Neural cell (in vitro differentiated cells): Measurements from ENCODE around the gene SELENOO. TPM values are rescaled to one million over a fixed set of nuclear protein-coding genes. Genes with fewer than 3 reads are reported as not detected.
A peak's percentile ranks its signal among the peaks of the same experiment; 100 is the strongest.

Source experiments
- H2AFZ ChIP-seq: fragments of 200-600, 300-800 bp; sonication (generic), shearing (Covaris generic); 2 replicates; pipeline ENCODE4 v1.6.0; 2014; ENCODE audit warnings: low read depth, mild to moderate bottlenecking, antibody characterized with exemption, low read length, moderate library complexity
- H3F3A ChIP-seq: fragments of 200-600 bp; shearing (Covaris generic); 2 replicates; pipeline ENCODE4 v1.6.1; 2016; ENCODE audit warnings: mild to moderate bottlenecking, moderate library complexity, mixed read lengths, antibody characterized with exemption, low read length; ENCODE audit not compliant: insufficient read depth, poor library complexity, severe bottlenecking
- H3K27ac ChIP-seq: fragments of 200-600, 300-800 bp; sonication (generic), shearing (Covaris generic); 2 replicates; pipeline ENCODE4 v1.5.1; 2014; ENCODE audit warnings: mild to moderate bottlenecking, low read length, moderate library complexity
- H3K27me3 ChIP-seq: fragments of 300-800, 200-600 bp; sonication (generic), shearing (Covaris generic); 2 replicates; pipeline ENCODE4 v1.6.0; 2014; ENCODE audit warnings: mild to moderate bottlenecking, low read depth, low read length, moderate library complexity; ENCODE audit not compliant: insufficient read depth
- H3K36me3 ChIP-seq: fragments of 300-800, 200-600 bp; sonication (generic), shearing (Covaris generic); 2 replicates; pipeline ENCODE4 v1.5.1; 2014; ENCODE audit warnings: mild to moderate bottlenecking, antibody characterized with exemption, low read length, moderate library complexity; ENCODE audit not compliant: insufficient read depth
- H3K4me2 ChIP-seq: fragments of 300-800, 200-600 bp; sonication (generic), shearing (Covaris generic); 2 replicates; pipeline ENCODE4 v1.6.0; 2014; ENCODE audit warnings: mild to moderate bottlenecking, low read length
- H3K4me3 ChIP-seq: fragments of 300-800, 200-600 bp; sonication (generic), shearing (Covaris generic); 2 replicates; pipeline ENCODE4 v1.5.1; 2014; ENCODE audit warnings: mild to moderate bottlenecking, low read length, moderate library complexity
- H3K79me2 ChIP-seq: fragments of 200-600 bp; shearing (Covaris generic); replicated peaks from 2 replicates; pipeline ENCODE4 v1.6.0; 2014; ENCODE audit warnings: mild to moderate bottlenecking, low read length, moderate library complexity; ENCODE audit not compliant: insufficient read depth
- H3K9ac ChIP-seq: fragments of 300-800, 200-600 bp; sonication (generic), shearing (Covaris generic); 2 replicates; pipeline ENCODE4 v1.6.1; 2016; ENCODE audit warnings: mild to moderate bottlenecking, low read length, mixed read lengths
- H3K9me2 ChIP-seq: fragments of 200-600 bp; shearing (Covaris generic); 2 replicates; pipeline ENCODE4 v1.6.1; 2016; ENCODE audit warnings: mild to moderate bottlenecking, low read length, mixed read lengths; ENCODE audit not compliant: insufficient read depth
- H3K9me3 ChIP-seq: fragments of 200-600, 300-800 bp; sonication (generic), shearing (Covaris generic); 2 replicates; pipeline ENCODE4 v1.6.1; 2016; ENCODE audit warnings: mild to moderate bottlenecking, mixed run types, low read length, moderate library complexity, mixed read lengths
- H4K20me1 ChIP-seq: fragments of 200-600 bp; shearing (Covaris generic); 2 replicates; pipeline ENCODE4 v1.6.1; 2016; ENCODE audit warnings: mild to moderate bottlenecking, mixed run types; ENCODE audit not compliant: insufficient read depth
- CTCF ChIP-seq: fragments of 450-650 bp; IDR thresholded peaks from 2 replicates; pipeline ENCODE4 v1.5.1; 2014; ENCODE audit warnings: antibody characterized with exemption, mild to moderate bottlenecking, moderate library complexity; ENCODE audit not compliant: poor library complexity, severe bottlenecking
- EP300 ChIP-seq: fragments of 450-650 bp; conservative IDR thresholded peaks from 2 replicates; pipeline ENCODE4 v1.6.1; 2014; ENCODE audit warnings: antibody characterized with exemption, mild to moderate bottlenecking, moderate library complexity; ENCODE audit not compliant: poor library complexity, severe bottlenecking
- EZH2 ChIP-seq: fragments of 200-600, 300-800 bp; shearing (Covaris generic), sonication (generic); IDR thresholded peaks from 2 replicates; pipeline ENCODE4 v1.6.1; 2014; ENCODE audit warnings: antibody characterized with exemption, low read length, borderline replicate concordance, mild to moderate bottlenecking; ENCODE audit not compliant: insufficient read depth, poor library complexity, severe bottlenecking
- MXI1 ChIP-seq: fragments of 450-650 bp; conservative IDR thresholded peaks from 2 replicates; pipeline ENCODE4 v1.6.1; 2014; ENCODE audit warnings: antibody characterized with exemption, mild to moderate bottlenecking; ENCODE audit not compliant: poor library complexity, severe bottlenecking
- POLR2AphosphoS5 ChIP-seq: IDR thresholded peaks from 2 replicates; pipeline ENCODE4 v1.6.1; 2012
- RAD21 ChIP-seq: fragments of 450-650 bp; conservative IDR thresholded peaks from 2 replicates; pipeline ENCODE4 v1.6.1; 2014; ENCODE audit warnings: antibody characterized with exemption, mild to moderate bottlenecking, moderate library complexity
- REST ChIP-seq: IDR thresholded peaks from 2 replicates; pipeline ENCODE4 v1.6.1; 2012; ENCODE audit warnings: borderline replicate concordance
- SMC3 ChIP-seq: fragments of 450-650 bp; conservative IDR thresholded peaks from 2 replicates; pipeline ENCODE4 v1.6.1; 2014; ENCODE audit warnings: antibody characterized with exemption, mild to moderate bottlenecking, moderate library complexity; ENCODE audit not compliant: poor library complexity
- TAF1 ChIP-seq: IDR thresholded peaks from 2 replicates; pipeline ENCODE4 v1.6.1; 2012; ENCODE audit warnings: low read depth
- polyA plus RNA-seq: library from polyadenylated mRNA; depleted of rRNA; stranded (reverse); fragments of >200 nt; gene quantifications from 2 replicates; pipeline ENCODE4 v1.2.3, GENCODE V29; 2014

SELENOO gene
- polyA plus RNA-seq, 1 donor from 2014 or later, result 42.0 TPM

GRCh38 chr22:50186181-50186714 is 14.6 kb upstream of the SELENOO start:
- Histone ChIP-seq H3F3A (no peaks in the 10 kb centered on the region), H3K27ac (no peak overlapping the region), H3K9me3 (no peaks in the 10 kb centered on the region), H3K9ac (peak overlapping the region; percentile 62), H3K27me3 (no peaks in the 10 kb centered on the region), H2AFZ (no peak overlapping the region), H4K20me1 (no peaks in the 10 kb centered on the region), H3K36me3 (no peaks in the 10 kb centered on the region), H3K4me3 (peak overlapping the region; percentile 71), H3K79me2 (peaks cover 2% of the 10 kb centered on the region), H3K4me2 (peak overlapping the region; percentile 91), H3K9me2 (no peaks in the 10 kb centered on the region)
- no peak for TF ChIP-seq REST
- no peak for TF ChIP-seq SMC3
- TF ChIP-seq RAD21, result no peak
- no peak for TF ChIP-seq CTCF
- TF ChIP-seq TAF1, result no peak
- TF ChIP-seq MXI1, result no peak
- no peak for TF ChIP-seq POLR2AphosphoS5
- no peak for TF ChIP-seq EZH2
- no peak for TF ChIP-seq EP300

GRCh38 chr22:50186761-50187523 is 13.9 kb upstream of the SELENOO start:
- peak overlapping the region; percentile 62 for H3K9ac ChIP-seq
- H4K20me1 ChIP-seq, result no peaks in the 10 kb centered on the region
- no peaks in the 10 kb centered on the region for H3K36me3 ChIP-seq
- no peaks in the 10 kb centered on the region for H3K9me2 ChIP-seq
- peaks cover 2% of the 10 kb centered on the region for H3K79me2 ChIP-seq
- no peaks in the 10 kb centered on the region for H3F3A ChIP-seq
- H3K27me3 ChIP-seq, result no peaks in the 10 kb centered on the region
- H3K4me2 ChIP-seq, result peak overlapping the region; percentile 91
- H2AFZ ChIP-seq, result no peak overlapping the region
- H3K27ac ChIP-seq, result no peak overlapping the region
- peak overlapping the region; percentile 71 for H3K4me3 ChIP-seq
- H3K9me3 ChIP-seq, result no peaks in the 10 kb centered on the region
- TF ChIP-seq EP300 (no peak), EZH2 (no peak), POLR2AphosphoS5 (no peak), RAD21 (no peak)
